ENCODE results near the gene LACTBL1.
A peak's percentile ranks its signal among the peaks of the same experiment; 100 is the strongest.
"Not testable (repeated sequence)": the region's sequence is repeated elsewhere in the genome, so short reads cannot be mapped to it uniquely, and the experiment has no call there.

LACTBL1 gene

GRCh38 chr1:22976461-22977243 is 4.0 kb upstream of the LACTBL1 start:
- peak; percentile 72 for DNase-seq

DNA sequence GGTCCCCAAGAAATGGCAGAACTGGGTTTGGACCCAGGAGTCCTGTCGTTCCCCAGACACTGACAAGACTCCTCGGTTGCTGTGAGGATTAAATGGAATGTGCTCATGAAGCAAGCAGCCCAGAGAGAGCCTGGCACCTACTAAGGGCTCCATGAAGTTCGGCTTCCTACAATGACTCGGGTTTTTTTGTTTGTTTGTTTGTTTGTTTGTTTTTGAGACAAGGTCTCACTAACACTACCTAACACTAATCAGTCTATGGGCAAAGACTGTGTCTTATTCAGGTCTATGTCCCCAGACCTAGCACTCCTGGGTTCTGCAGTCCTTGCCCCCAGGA is 3.4 kb upstream of the LACTBL1 start:
- DNase-seq: no peak

GRCh38 chr1:22975694-22976093 is 3.0 kb upstream of the LACTBL1 start:
- DNase-seq: no peak

- DNase-seq: no peak
These were observed 858 bp downstream of the LACTBL1 start for GRCh38 chr1:22971611-22972405.

DNA sequence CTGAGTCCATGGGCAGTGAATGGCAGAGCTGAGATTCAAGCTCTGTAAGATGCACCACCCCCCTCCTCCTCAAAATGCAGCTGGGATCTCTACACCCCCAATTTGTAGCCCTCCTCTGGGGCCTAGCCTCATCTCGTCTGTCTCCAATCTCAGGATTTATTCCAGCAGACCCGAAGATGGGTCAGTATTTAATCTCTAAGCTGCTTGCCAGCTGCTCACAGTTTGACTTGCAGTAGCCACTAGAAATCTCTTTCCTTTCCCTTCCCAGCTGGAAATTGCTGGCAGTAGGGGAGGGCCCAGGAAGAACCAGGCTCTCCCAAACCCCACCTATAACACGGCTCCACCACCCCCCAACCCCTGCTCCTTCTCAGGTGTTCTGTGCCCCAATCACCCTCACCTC is 1.5 kb downstream of the LACTBL1 start:
- no peak for DNase-seq

DNA sequence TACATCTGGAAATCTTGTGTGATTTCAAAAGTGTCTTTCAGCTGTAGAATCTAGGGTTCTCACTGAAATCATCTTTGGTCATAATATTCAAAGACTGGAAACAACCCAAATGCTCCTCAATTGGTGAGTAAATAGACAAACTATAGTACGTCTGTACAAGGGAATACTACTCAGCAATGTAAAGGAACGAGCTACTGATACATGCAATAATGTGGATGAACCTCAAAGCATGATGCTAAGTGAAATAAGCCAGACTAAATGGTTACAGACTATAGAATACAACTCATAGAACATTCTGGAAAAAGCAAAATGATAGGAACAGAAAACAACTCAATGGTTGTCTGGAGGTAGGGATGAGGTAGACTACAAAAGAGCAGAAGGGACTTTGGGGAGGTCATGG is 2.6 kb downstream of the LACTBL1 start:
- no peak for DNase-seq

- DNase-seq: no peak
These were observed 3.4 kb downstream of the LACTBL1 start for GRCh38 chr1:22969304-22969709.

DNA sequence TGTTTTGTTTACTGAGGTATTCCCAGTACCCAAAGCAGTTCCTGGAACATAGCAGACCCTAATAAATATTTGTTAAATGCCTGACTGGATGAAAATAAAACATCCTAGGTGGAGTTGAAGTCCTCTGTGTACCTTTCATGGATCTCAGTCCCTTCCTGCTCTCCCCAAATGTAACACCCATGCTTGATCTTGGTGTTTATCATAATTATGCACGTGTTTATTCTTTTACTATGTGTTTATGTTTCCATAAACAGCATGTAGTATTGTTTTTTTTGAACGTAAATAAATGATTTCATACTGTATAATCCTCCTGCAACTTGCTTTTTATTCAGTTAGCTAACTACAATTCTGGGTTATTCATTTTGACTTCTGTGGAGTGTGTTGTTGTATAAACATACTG is 4.8 kb downstream of the LACTBL1 start:
- DNase-seq: no peak

DNA sequence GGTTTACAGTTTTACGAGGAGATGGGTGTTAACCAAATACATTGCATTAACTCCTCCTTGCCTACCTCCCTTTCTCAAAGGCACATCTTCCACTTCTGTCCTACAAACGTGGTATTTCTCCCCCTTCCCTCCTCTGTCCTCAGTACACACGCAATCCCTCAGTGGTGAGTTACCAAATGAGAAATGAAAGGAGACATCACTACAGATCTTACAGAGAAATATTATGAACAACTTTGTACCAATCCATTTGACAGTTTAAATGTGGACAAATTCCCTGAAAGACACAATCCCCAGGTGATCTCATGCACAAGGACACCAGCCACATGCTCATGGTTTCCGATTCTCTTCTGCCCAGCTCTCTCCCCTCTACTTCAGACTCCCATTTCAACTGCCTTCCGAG is 6.4 kb downstream of the LACTBL1 start:
- no peak for DNase-seq

DNA sequence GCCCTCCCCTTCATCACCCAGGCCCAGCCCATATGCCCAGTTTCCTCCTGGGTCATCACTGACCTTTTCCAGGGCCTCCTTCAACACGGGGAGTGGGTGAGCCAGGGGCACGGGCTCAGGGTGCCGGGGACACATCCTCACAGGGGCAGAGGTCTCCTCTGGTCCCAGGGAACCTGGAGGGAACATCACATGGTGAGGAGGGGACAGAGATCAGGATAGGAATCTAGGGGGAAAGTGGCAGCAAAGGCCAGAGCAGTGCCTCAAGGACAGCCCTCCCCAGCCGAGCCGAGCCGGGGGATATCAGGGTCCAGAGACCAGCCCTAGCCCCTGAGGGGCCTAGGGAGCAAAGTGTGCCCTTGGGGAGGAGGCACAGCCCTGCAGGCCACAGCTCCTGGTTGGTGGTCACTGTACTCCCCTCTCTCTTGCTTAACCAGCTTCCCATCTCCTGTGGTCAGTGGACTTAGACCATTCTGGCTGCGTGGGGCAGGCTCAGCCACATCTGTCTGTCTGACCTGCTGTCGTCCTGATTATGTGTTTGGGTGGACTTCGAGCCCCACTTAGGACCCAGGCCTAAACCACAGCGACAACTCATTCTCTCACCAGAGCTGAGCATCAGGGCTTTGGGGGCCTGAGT is 9.5 kb downstream of the LACTBL1 start:
- DNase-seq: no peak

- no peak for DNase-seq
These were observed 10.1 kb downstream of the LACTBL1 start for GRCh38 chr1:22962558-22962957.

- DNase-seq: no peak
These were observed 12.9 kb downstream of the LACTBL1 start for GRCh38 chr1:22959545-22960360.

DNA sequence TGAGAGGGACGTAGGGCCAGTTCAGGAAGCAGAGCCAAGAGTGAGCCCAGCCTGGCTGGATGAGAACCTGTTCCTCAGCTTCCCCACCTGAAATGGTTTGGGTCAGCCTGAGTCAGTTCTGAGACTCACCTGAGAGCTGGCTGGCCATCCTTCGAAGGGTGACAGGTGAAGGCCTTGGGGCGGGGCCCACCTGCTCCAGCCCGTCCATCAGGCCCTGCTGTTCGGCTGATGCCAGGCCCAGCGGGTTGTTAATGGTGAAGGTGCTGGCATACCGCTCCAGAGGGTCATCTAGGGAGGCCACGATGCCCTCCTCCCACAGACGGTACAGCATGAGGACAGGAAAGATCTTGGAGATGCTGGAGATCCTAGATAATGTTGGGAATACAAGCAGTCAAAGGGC is 14.1 kb downstream of the LACTBL1 start:
- DNase-seq: no peak

DNA sequence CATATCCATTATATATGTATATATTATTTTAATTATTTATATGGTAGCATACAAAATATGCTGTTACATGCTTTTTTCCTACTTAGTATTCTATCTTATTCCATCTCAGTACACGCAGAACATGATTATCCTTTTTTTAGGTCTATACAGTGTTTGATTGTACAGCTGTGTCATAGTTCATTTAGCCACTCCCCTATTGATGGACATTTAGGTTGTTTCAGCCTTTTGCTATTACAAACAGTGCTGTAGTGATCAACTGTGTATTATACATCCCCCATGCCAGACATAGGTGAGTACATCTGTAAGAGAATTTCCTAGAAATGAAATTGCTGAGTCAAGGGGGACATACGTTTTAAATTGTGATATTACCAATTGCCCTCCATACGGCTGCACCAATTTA is 15.6 kb downstream of the LACTBL1 start:
- no peak for DNase-seq

GRCh38 chr1:22955146-22955545 is 17.5 kb downstream of the LACTBL1 start:
- DNase-seq: no peak

GRCh38 chr1:22953740-22954141 is 18.9 kb downstream of the LACTBL1 start:
- DNase-seq: no peak

DNA sequence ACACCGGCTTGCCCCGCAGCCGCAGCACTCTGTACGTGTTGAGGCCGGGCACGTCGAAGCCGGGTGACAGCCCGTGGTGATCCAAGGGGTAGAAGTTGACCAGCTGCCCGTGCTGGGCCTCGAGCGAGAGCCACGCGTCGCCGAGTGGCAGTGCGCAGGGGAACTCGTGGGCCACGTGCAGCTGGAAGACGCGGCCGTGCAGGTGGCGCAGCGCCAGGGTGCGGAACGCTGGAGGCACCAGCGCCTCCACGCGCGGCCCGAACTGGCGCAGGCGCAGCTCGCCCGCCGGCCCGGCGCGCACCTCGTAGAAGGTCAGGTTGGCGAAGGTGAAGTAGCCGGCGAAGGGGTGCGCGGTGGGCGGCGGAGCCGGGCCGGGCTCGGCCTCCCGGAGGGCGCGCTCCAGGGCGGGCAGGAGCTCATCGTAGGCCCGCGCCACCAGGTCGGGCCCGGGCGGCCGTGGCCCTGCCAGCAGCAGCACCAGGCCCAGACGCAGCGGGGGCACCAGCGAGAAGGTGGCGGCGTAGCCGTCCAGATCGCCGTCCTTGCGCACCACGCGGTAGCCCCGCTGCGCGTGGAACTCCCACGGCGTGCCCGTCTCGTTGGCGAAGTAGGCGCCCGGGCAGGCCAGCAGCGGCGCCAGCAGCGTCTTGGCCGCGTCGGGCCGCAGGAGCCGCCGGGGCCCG is 19.5 kb downstream of the LACTBL1 start:
- DNase-seq: no peak

DNA sequence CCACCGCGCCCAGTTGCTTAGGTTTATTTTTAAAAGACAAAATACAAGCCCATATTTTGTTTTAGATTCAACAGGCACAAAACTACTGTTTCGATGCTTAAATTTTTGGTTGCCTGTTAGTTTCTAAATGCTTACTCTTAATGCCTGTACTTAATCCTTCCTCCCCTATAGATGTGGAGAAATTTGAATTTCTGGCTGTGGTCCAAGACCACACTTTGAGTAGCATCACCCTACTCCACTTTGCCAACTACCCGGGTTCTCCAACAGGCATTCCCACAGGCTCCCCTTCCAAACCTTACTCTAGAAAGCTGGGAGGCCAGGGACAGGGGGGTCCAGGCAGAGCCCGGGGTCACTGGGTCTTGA is 20.0 kb downstream of the LACTBL1 start:
- DNase-seq: no peak

DNA sequence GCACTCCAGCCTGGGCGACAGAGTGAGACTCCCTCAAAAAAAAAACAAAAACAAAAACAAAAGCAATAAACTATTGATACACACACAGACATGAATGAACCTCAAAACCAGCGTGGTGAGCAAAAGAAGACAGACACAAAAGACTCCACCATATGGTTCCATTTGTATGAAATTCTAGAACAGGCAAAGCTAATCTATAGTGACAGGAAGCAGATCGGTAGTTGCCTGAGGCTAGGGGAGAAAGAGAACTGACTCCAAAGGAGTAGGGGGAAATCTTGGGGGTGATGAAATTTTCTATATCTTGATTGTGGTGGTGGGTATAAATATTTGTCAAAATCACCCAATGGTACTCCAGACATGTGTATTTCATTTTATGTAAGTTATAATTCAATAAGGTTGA is 20.9 kb downstream of the LACTBL1 start:
- DNase-seq: no peak

GRCh38 chr1:22949822-22950331 is 22.8 kb downstream of the LACTBL1 start:
- no peak for DNase-seq

DNA sequence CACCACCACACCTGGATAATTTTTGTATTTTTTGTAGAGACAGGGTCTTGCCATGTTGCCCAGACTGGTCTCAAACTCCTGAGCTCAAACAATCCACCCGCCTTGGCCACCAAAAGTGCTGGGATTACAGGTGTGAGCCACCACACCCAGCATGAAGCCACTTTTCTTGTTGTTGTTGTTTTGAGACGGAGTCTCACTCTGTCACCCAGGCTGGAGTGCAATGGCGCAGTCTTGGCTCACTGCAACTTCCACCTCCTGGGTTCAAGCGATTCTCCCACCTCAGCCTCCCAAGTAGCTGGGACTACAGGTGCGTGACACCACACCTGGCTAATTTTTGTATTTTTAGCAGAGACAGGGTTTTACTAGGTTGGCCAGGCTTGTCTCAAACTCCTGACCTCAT is 27.5 kb downstream of the LACTBL1 start:
- DNase-seq: not testable (repeated sequence)

GRCh38 chr1:22944346-22945055 is 28.2 kb downstream of the LACTBL1 start:
- DNase-seq: no peak
